CD4-positive, alpha-beta T cell (primary cell): Measurements from ENCODE around the gene FCER1A. TPM values are rescaled to one million over a fixed set of nuclear protein-coding genes. Genes with fewer than 3 reads are reported as not detected.

Source experiments
- ATAC-seq: fragments of 200-7000 bp; cut with Tn5 transposase; one replicate; pipeline ENCODE4 v1.10.0; 2022; ENCODE audit warnings: mild to moderate bottlenecking; ENCODE audit not compliant: poor library complexity
- CTCF ChIA-PET: fragments of 350-600 bp; sonication (Branson Sonifier 250); formaldehyde crosslinking; loops from one replicate; lab custom pipeline; 2021; ENCODE audit warnings: antibody characterized with exemption, inconsistent platforms; lab: Charles Lee
- POLR2A ChIA-PET: fragments of 350-600 bp; sonication (Branson Sonifier 250); formaldehyde crosslinking; loops from one replicate; lab custom pipeline; 2021; ENCODE audit warnings: antibody characterized with exemption, inconsistent platforms; lab: Charles Lee
- DNase-seq, 14 experiments: peaks; one replicate each; pipeline ENCODE4 v3.0.0-alpha.2; 2013 to 2020; ENCODE audit warnings: mixed read lengths in 2 of 14
- H3K27ac ChIP-seq, 2 donors: one replicate each; pipeline versions ENCODE4 v1.5.1 to v1.7.0; 2013; ENCODE audit warnings: low read length in 2 of 2, low read depth in 1 of 2, mild to moderate bottlenecking in 1 of 2
- H3K27me3 ChIP-seq, 2 experiments: 1 replicate in 1 of 2; 2 replicates in 1 of 2; pipeline versions ENCODE4 v1.6.1 to v1.7.0; 2013; ENCODE audit warnings: low read length in 2 of 2, control low read depth in 1 of 2, mild to moderate bottlenecking in 1 of 2, moderate library complexity in 1 of 2; ENCODE audit not compliant: insufficient read depth in 2 of 2, control insufficient read depth in 1 of 2
- H3K36me3 ChIP-seq: one replicate; pipeline ENCODE4 v1.6.1; 2013; ENCODE audit warnings: low read length, control low read depth; ENCODE audit not compliant: insufficient read depth
- H3K4me1 ChIP-seq: one replicate; pipeline ENCODE4 v1.6.1; 2013; ENCODE audit warnings: low read length, control low read depth; ENCODE audit not compliant: insufficient read depth
- H3K4me3 ChIP-seq: one replicate; pipeline ENCODE4 v1.5.1; 2013; ENCODE audit warnings: mild to moderate bottlenecking, low read length, moderate library complexity
- H3K9me3 ChIP-seq, 2 experiments: 1 replicate in 1 of 2; 2 replicates in 1 of 2; pipeline versions ENCODE4 v1.6.1 to v1.7.0; 2013; ENCODE audit warnings: low read length in 2 of 2, mild to moderate bottlenecking in 2 of 2, control low read depth in 1 of 2, moderate library complexity in 1 of 2; ENCODE audit not compliant: control insufficient read depth in 1 of 2, insufficient read depth in 1 of 2
- H3K27ac Mint-ChIP-seq: one replicate; pipeline ENCODE4 v1.8.0; 2020; ENCODE audit warnings: mixed read lengths
- H3K27me3 Mint-ChIP-seq: one replicate; pipeline ENCODE4 v1.8.0; 2021; ENCODE audit warnings: mixed read lengths
- H3K36me3 Mint-ChIP-seq: one replicate; pipeline ENCODE4 v1.8.0; 2021; ENCODE audit warnings: low read depth, mixed read lengths
- H3K4me1 Mint-ChIP-seq: one replicate; pipeline ENCODE4 v1.8.0; 2021; ENCODE audit warnings: low read depth, mixed read lengths
- H3K4me3 Mint-ChIP-seq: one replicate; pipeline ENCODE4 v1.8.0; 2020; ENCODE audit warnings: mild to moderate bottlenecking, mixed read lengths
- H3K9me3 Mint-ChIP-seq: one replicate; pipeline ENCODE4 v1.8.0; 2020; ENCODE audit warnings: mixed read lengths
- intact Hi-C, 2 experiments: fragments of 100-400 bp; cut with DNase I in 1 of 2; cut with micrococcal nuclease in 1 of 2; formaldehyde crosslinking; loops; one replicate each; pipeline versions ENCODE4 v1.15.1 to v1.9.0; 2023 to 2025; cut with DNase I, micrococcal nuclease
- total RNA-seq, 174 experiments: library from RNA in 2 of 174; stranded (reverse) in 2 of 174; gene quantifications; one replicate each; pipeline ENCODE4 v1.2.3 and lab custom pipeline; 2021 to 2026
- TF ChIP-seq, protein P1 (sequence below): fragments of 200-600 bp; IDR thresholded peaks from one replicate; pipeline ENCODE4 v1.8.0; 2022; ENCODE audit warnings: antibody characterized with exemption, mild to moderate bottlenecking

Gene FCER1A
- total RNA-seq, 2 experiments from 2014 or later: 0.45 to 0.60 TPM

DNA sequence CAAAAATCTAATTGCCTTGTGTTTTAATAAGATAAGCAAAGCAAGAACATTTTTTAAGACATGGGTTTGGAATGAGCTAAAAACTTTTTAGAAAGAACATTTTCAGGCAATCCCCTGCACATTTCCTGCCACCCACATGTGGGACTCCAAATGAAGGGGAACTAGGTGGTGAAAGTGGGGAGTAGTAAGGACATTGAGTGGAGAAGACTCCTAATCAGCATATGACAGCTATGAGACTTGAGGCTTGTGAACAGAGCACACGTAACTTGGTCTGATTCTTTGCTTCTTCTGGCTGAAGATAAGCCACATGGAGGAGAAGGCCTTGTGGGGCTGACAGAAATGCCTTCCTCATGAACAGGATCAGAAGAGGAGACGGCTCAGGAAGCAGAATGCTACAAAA, 50.3 kb downstream of the FCER1A start:
- no peak overlapping the region for H3K4me3 ChIP-seq
- H3K27me3 Mint-ChIP-seq: peaks cover 41% of the 10 kb centered on the region
- ChIA-PET CTCF (no interaction called here), POLR2A (no interaction called here)
- H3K27me3 ChIP-seq: no peaks in the 10 kb centered on the region
- ATAC-seq (no peak), DNase-seq (no peak)
- TF ChIP-seq, protein P1, sequence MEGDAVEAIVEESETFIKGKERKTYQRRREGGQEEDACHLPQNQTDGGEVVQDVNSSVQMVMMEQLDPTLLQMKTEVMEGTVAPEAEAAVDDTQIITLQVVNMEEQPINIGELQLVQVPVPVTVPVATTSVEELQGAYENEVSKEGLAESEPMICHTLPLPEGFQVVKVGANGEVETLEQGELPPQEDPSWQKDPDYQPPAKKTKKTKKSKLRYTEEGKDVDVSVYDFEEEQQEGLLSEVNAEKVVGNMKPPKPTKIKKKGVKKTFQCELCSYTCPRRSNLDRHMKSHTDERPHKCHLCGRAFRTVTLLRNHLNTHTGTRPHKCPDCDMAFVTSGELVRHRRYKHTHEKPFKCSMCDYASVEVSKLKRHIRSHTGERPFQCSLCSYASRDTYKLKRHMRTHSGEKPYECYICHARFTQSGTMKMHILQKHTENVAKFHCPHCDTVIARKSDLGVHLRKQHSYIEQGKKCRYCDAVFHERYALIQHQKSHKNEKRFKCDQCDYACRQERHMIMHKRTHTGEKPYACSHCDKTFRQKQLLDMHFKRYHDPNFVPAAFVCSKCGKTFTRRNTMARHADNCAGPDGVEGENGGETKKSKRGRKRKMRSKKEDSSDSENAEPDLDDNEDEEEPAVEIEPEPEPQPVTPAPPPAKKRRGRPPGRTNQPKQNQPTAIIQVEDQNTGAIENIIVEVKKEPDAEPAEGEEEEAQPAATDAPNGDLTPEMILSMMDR: no peak
- H3K4me3 Mint-ChIP-seq: no peak overlapping the region
- H3K9me3 ChIP-seq: no peaks in the 10 kb centered on the region
- no peak overlapping the region for H3K27ac ChIP-seq
- no peaks in the 10 kb centered on the region for H3K4me1 ChIP-seq
- H3K9me3 Mint-ChIP-seq: peaks cover 7% of the 10 kb centered on the region
- no peak overlapping the region for H3K27ac Mint-ChIP-seq
- no peaks in the 10 kb centered on the region for H3K36me3 ChIP-seq
- H3K4me1 Mint-ChIP-seq: no peaks in the 10 kb centered on the region
- no peaks in the 10 kb centered on the region for H3K36me3 Mint-ChIP-seq
- intact Hi-C loops: no loop called here

Other genes starting within 250 kb of the FCER1A start
- gene AIM2, start 225.6 kb upstream of the FCER1A start, total RNA-seq: under 1 TPM; 0.36 to 0.74 TPM
- gene CADM3, start 130.7 kb upstream of the FCER1A start, total RNA-seq: not detected
- not detected for gene ACKR1, start 97.5 kb upstream of the FCER1A start, total RNA-seq
- gene OR10J4, start 129.9 kb downstream of the FCER1A start, total RNA-seq: not detected
- not detected for gene OR10J1, start 137.4 kb downstream of the FCER1A start, total RNA-seq
- not detected for gene OR10J5, start 233.7 kb downstream of the FCER1A start, total RNA-seq